Liver (tissue), 9 donors: ENCODE results near the gene PPP2R2D. TPM values are rescaled to one million over a fixed set of nuclear protein-coding genes. Genes with fewer than 3 reads are reported as not detected.
"Not testable (repeated sequence)": the region's sequence is repeated elsewhere in the genome, so short reads cannot be mapped to it uniquely, and the experiment has no call there.

Source experiments
- DNase-seq: peaks from one replicate; pipeline ENCODE4 v3.0.0-alpha.2; 2017; ENCODE audit warnings: low spot score
- H3K27ac ChIP-seq, 2 donors: one replicate each; pipeline ENCODE4 v1.7.0; 2013; ENCODE audit warnings: inconsistent platforms in 2 of 2, low read length in 2 of 2, control low read depth in 1 of 2, low read depth in 1 of 2, mild to moderate bottlenecking in 1 of 2
- H3K27me3 ChIP-seq, 4 donors: one replicate each; pipeline versions ENCODE4 v1.6.1 to v1.7.0; 2013; ENCODE audit warnings: low read length in 3 of 4, inconsistent platforms in 1 of 4, mild to moderate bottlenecking in 1 of 4, moderate library complexity in 1 of 4; ENCODE audit not compliant: control insufficient read depth in 4 of 4, insufficient read depth in 4 of 4
- H3K36me3 ChIP-seq, 4 donors: one replicate each; pipeline versions ENCODE4 v1.6.1 to v1.7.0; 2013; ENCODE audit warnings: low read length in 3 of 4, mild to moderate bottlenecking in 3 of 4, low read depth in 1 of 4, moderate library complexity in 1 of 4; ENCODE audit not compliant: control insufficient read depth in 4 of 4, insufficient read depth in 3 of 4
- H3K4me1 ChIP-seq, 4 donors: one replicate each; pipeline versions ENCODE4 v1.6.1 to v1.7.0; 2013; ENCODE audit warnings: low read length in 3 of 4, mild to moderate bottlenecking in 3 of 4, moderate library complexity in 1 of 4; ENCODE audit not compliant: control insufficient read depth in 4 of 4, insufficient read depth in 4 of 4
- H3K4me3 ChIP-seq, 3 donors: one replicate each; pipeline versions ENCODE4 v1.6.1 to v1.7.0; 2013; ENCODE audit warnings: low read length in 3 of 3, control low read depth in 1 of 3, low read depth in 1 of 3, mild to moderate bottlenecking in 1 of 3
- H3K9ac ChIP-seq, 2 donors: one replicate each; pipeline ENCODE4 v1.7.0; 2013; ENCODE audit warnings: low read length in 2 of 2, mild to moderate bottlenecking in 2 of 2, moderate library complexity in 2 of 2, control low read depth in 1 of 2, low read depth in 1 of 2
- H3K9me3 ChIP-seq, 4 donors: one replicate each; pipeline versions ENCODE4 v1.6.1 to v1.7.0; 2013; ENCODE audit warnings: low read length in 3 of 4; ENCODE audit not compliant: control insufficient read depth in 4 of 4
- ATF3 ChIP-seq: IDR thresholded peaks from 2 replicates; pipeline ENCODE4 v1.6.1; 2016; ENCODE audit warnings: antibody characterized with exemption
- EGR1 ChIP-seq, 2 donors: IDR thresholded peaks; 2 replicates each; pipeline ENCODE4 v1.6.1; 2016 to 2018; ENCODE audit warnings: antibody characterized with exemption in 2 of 2, low read depth in 2 of 2
- FOXA1 ChIP-seq: IDR thresholded peaks from 2 replicates; pipeline ENCODE4 v1.6.1; 2016; ENCODE audit warnings: antibody characterized with exemption
- GABPA ChIP-seq, 2 donors: IDR thresholded peaks in 1 of 2; conservative IDR thresholded peaks in 1 of 2; 2 replicates each; pipeline ENCODE4 v1.6.1; 2016; ENCODE audit warnings: antibody characterized with exemption in 2 of 2, mild to moderate bottlenecking in 1 of 2, moderate library complexity in 1 of 2
- HNF4A ChIP-seq, 2 donors: conservative IDR thresholded peaks; 2 replicates each; pipeline ENCODE4 v1.6.1; 2016; ENCODE audit warnings: antibody characterized with exemption in 2 of 2, mild to moderate bottlenecking in 2 of 2
- HNF4G ChIP-seq: IDR thresholded peaks from 2 replicates; pipeline ENCODE4 v1.6.1; 2016; ENCODE audit warnings: antibody characterized with exemption
- NR2F2 ChIP-seq: IDR thresholded peaks from 2 replicates; pipeline ENCODE4 v1.6.1; 2016; ENCODE audit warnings: antibody characterized with exemption
- RAD21 ChIP-seq, 2 donors: IDR thresholded peaks; 2 replicates each; pipeline ENCODE4 v1.6.1; 2016; ENCODE audit warnings: antibody characterized with exemption in 2 of 2, mild to moderate bottlenecking in 2 of 2
- RXRA ChIP-seq, 2 donors: IDR thresholded peaks; 2 replicates each; pipeline ENCODE4 v1.6.1; 2017 to 2018; ENCODE audit warnings: antibody characterized with exemption in 2 of 2, mild to moderate bottlenecking in 1 of 2
- TAF1 ChIP-seq: conservative IDR thresholded peaks from 2 replicates; pipeline ENCODE4 v1.6.1; 2016; ENCODE audit warnings: antibody characterized with exemption, mild to moderate bottlenecking
- YY1 ChIP-seq: IDR thresholded peaks from 2 replicates; pipeline ENCODE4 v1.6.1; 2016; ENCODE audit warnings: antibody characterized with exemption, mild to moderate bottlenecking
- WGBS: extraction: QIAGEN DNeasy Blood & Tissue Kit; methylation state at CpG from one replicate; pipeline ENCODE4 v1.1.7; 2013; 5-methylcytosine and 5-hydroxymethylcytosine counted together
- polyA plus RNA-seq, 2 donors: library from polyadenylated mRNA; stranded (reverse) in 1 of 2; unstranded in 1 of 2; fragments of 200-250 nt in 1 of 2; fragments of >200 nt in 1 of 2; fragmentation: Nextera tagmentation in 1 of 2; extraction: Ambion mirVana in 1 of 2; gene quantifications; one replicate each; pipeline versions ENCODE4 v1.2.1 to v1.2.3, GENCODE V29; 2013 to 2015
- total RNA-seq, 2 donors: library from RNA; depleted of rRNA; stranded (reverse); fragments of >200 nt; gene quantifications; one replicate each; pipeline ENCODE4 v1.2.3, GENCODE V29; 2014
- TF ChIP-seq, protein P1 (sequence below): IDR thresholded peaks from 2 replicates; pipeline ENCODE4 v1.6.1; 2016; ENCODE audit warnings: antibody characterized with exemption
- TF ChIP-seq, protein P2 (sequence below): fragments of 150-350 bp; IDR thresholded peaks from 2 replicates; pipeline ENCODE4 v1.5.1; 2017; ENCODE audit warnings: improper control_type of control experiment, low read depth, low read length; ENCODE audit not compliant: missing input control
- donor health status: healthy.
- donor health status: healthy.
- donor health status: healthy.
- donor health status: healthy.
- donor health status: healthy.

The PPP2R2D gene
- total and polyA plus RNA-seq, 4 donors, result 5.9 to 20.5 (median 14.3) TPM

GRCh38 chr10:131986851-131987250 is 86.0 kb downstream of the PPP2R2D start:
- H3K36me3 ChIP-seq, H3K9ac ChIP-seq, H3K27ac ChIP-seq, H3K4me3 ChIP-seq, H3K27me3 ChIP-seq, H3K4me1 ChIP-seq, H3K9me3 ChIP-seq, DNase-seq: not testable (repeated sequence)
- WGBS, result 97% methylated on average over 7 of the region's 7 CpGs

- not testable (repeated sequence) for H3K9ac ChIP-seq, H3K27me3 ChIP-seq, H3K36me3 ChIP-seq, H3K4me3 ChIP-seq, H3K9me3 ChIP-seq, DNase-seq, H3K27ac ChIP-seq, H3K4me1 ChIP-seq
- 97% methylated on average over 4 of the region's 5 CpGs for WGBS
Measured at GRCh38 chr10:131987301-131987700, 86.5 kb downstream of the PPP2R2D start.

- WGBS, result 94% methylated on average over 2 of the region's 3 CpGs
- H3K27me3 ChIP-seq, H3K9me3 ChIP-seq, DNase-seq, H3K36me3 ChIP-seq, H3K4me1 ChIP-seq, H3K27ac ChIP-seq, H3K4me3 ChIP-seq, H3K9ac ChIP-seq: not testable (repeated sequence)
Measured at GRCh38 chr10:131987786-131988185, 87.0 kb downstream of the PPP2R2D start.

DNA sequence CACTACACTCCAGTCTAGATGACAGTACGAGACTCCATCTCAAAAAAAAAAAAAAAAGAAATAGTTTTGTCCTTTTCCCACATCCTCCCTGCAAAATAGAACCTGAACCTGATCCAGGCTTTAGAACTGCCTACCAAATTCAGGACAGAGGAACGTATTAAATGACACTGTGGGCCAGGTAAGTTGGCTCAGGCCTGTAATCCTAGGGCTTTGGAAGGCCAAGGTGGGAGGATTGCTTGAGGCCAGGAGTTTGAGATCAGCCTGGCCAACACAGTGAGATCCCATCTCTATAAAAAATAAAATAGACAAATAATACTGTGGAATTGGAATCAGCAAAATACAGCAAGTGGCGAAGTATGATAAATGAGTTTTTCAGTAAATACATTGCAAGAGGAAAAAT is 90.9 kb downstream of the PPP2R2D start:
- no peak for TF ChIP-seq RXRA (IDR thresholded peaks at IDR 0.05)
- Histone ChIP-seq H3K9ac (no peak overlapping the region), H3K4me1 (peaks cover under 1 to 10% (median 8%) of the 10 kb centered on the region in 4 donors), H3K27me3 (no peaks in the 10 kb centered on the region), H3K27ac (no peak overlapping the region), H3K9me3 (no peaks in the 10 kb centered on the region), H3K36me3 (no peaks in the 10 kb centered on the region), H3K4me3 (no peak overlapping the region)
- WGBS, result 95% methylated on average over 3 of the region's 3 CpGs
- DNase-seq, result no peak

DNA sequence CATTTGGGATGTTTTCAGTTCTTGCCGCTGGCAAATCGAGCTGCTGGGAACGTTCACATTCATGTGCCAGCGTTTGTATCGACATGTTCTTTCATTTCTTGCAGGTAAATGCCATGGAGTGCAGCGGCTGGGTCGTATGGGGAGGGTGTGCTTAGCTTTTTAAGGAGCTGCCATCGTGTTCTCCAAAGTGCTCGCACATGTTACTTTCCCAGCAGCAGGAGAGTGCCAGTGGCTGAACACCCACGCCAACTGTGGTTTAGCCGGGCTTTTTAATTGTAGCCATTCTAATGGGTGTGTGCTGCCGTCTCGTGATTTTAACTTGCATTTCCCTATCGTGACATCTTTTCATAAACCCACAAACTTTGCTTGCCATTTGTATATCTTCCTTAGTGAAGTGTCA is 92.5 kb downstream of the PPP2R2D start:
- Histone ChIP-seq H3K9me3 (no peaks in the 10 kb centered on the region), H3K36me3 (no peaks in the 10 kb centered on the region), H3K4me3 (no peak overlapping the region), H3K4me1 (peaks cover 9 to 24% (median 22%) of the 10 kb centered on the region in 4 donors), H3K27me3 (no peaks in the 10 kb centered on the region), H3K9ac (no peak overlapping the region), H3K27ac (no peak overlapping the region)
- 90% methylated on average over 14 of the region's 14 CpGs for WGBS
- DNase-seq, result no peak
- TF ChIP-seq EGR1 (IDR thresholded peaks at IDR 0.05; ENCODE audit: low read depth in 2 of 2), result no peak

GRCh38 chr10:131994435-131994834 is 93.6 kb downstream of the PPP2R2D start:
- no peak overlapping the region for H3K4me3 ChIP-seq
- no peak overlapping the region for H3K9ac ChIP-seq
- H3K27ac ChIP-seq, result no peak overlapping the region
- H3K36me3 ChIP-seq, result no peaks in the 10 kb centered on the region
- no peaks in the 10 kb centered on the region for H3K27me3 ChIP-seq
- H3K4me1 ChIP-seq, result peaks cover 15 to 32% (median 29%) of the 10 kb centered on the region in 4 donors
- DNase-seq, result no peak
- WGBS, result 64% methylated on average over 3 of the region's 3 CpGs
- H3K9me3 ChIP-seq, result no peaks in the 10 kb centered on the region
- TF ChIP-seq HNF4A (conservative IDR thresholded peaks at IDR 0.05) (no peak), FOXA1 (no peak), NR2F2 (no peak), YY1 (no peak), RAD21 (IDR thresholded peaks at IDR 0.05) (no peak), TAF1 (no peak), HNF4G (no peak), GABPA (IDR thresholded peaks at IDR 0.05 in 1 of 2, conservative IDR thresholded peaks at IDR 0.05 in 1 of 2) (no peak), ATF3 (no peak)
- TF ChIP-seq, protein P1, sequence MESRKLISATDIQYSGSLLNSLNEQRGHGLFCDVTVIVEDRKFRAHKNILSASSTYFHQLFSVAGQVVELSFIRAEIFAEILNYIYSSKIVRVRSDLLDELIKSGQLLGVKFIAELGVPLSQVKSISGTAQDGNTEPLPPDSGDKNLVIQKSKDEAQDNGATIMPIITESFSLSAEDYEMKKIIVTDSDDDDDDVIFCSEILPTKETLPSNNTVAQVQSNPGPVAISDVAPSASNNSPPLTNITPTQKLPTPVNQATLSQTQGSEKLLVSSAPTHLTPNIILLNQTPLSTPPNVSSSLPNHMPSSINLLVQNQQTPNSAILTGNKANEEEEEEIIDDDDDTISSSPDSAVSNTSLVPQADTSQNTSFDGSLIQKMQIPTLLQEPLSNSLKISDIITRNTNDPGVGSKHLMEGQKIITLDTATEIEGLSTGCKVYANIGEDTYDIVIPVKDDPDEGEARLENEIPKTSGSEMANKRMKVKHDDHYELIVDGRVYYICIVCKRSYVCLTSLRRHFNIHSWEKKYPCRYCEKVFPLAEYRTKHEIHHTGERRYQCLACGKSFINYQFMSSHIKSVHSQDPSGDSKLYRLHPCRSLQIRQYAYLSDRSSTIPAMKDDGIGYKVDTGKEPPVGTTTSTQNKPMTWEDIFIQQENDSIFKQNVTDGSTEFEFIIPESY, result no peak
- TF ChIP-seq, protein P2, sequence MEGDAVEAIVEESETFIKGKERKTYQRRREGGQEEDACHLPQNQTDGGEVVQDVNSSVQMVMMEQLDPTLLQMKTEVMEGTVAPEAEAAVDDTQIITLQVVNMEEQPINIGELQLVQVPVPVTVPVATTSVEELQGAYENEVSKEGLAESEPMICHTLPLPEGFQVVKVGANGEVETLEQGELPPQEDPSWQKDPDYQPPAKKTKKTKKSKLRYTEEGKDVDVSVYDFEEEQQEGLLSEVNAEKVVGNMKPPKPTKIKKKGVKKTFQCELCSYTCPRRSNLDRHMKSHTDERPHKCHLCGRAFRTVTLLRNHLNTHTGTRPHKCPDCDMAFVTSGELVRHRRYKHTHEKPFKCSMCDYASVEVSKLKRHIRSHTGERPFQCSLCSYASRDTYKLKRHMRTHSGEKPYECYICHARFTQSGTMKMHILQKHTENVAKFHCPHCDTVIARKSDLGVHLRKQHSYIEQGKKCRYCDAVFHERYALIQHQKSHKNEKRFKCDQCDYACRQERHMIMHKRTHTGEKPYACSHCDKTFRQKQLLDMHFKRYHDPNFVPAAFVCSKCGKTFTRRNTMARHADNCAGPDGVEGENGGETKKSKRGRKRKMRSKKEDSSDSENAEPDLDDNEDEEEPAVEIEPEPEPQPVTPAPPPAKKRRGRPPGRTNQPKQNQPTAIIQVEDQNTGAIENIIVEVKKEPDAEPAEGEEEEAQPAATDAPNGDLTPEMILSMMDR, result no peak
